ENCODE results near the gene ELAPOR1. TPM values are rescaled to one million over a fixed set of nuclear protein-coding genes. Genes with fewer than 3 reads are reported as not detected.

Gene ELAPOR1
- total and polyA plus RNA-seq, 9 of the 15 experiments (the other 6 are each of a cell fraction or from before 2014, with no cell fraction given): 0.07 to 1.2 (median 0.18) TPM

GRCh38 chr1:109099938-109100773 lies 13.8 kb upstream of the ELAPOR1 start (continued):
- TF ChIP-seq DEAF1 (CRISPR knock-in tag; IDR thresholded peaks at IDR 0.05) (0 out of 2 replicates have a peak, but pooled peaks have one; percentile 52), TEAD4 (IDR thresholded peaks at IDR 0.05; ENCODE audit: low read length) (peak; percentile 63; the same call in 1 of the 2 replicates), TEAD4 (CRISPR knock-in tag; IDR thresholded peaks at IDR 0.05; ENCODE audit: borderline replicate concordance) (no peak), HIVEP1 (CRISPR knock-in tag; IDR thresholded peaks at IDR 0.05) (peak; percentile 86; the same call in 1 of the 2 replicates), EWSR1 (IDR thresholded peaks at IDR 0.05; ENCODE audit: borderline replicate concordance, low read depth, partially characterized antibody) (no peak), NCOR1 (IDR thresholded peaks at IDR 0.05) (peak; percentile 83), POLR2H (tag; IDR thresholded peaks at IDR 0.05; ENCODE audit: low read depth) (peak; percentile 98), ZNF583 (CRISPR knock-in tag; IDR thresholded peaks at IDR 0.05) (0 out of 2 replicates have a peak, but pooled peaks have one; percentile 17), RAD51 (IDR thresholded peaks at IDR 0.05; ENCODE audit: borderline replicate concordance, low read depth) (peak; percentile 43; the same call in 1 of the 2 replicates), ZNF695 (CRISPR knock-in tag; IDR thresholded peaks at IDR 0.05) (peak; percentile 83; the same call in 1 of the 2 replicates), ZBTB49 (CRISPR knock-in tag; IDR thresholded peaks at IDR 0.05; ENCODE audit: borderline replicate concordance) (no peak), TRIM25 (IDR thresholded peaks at IDR 0.05; ENCODE audit: borderline replicate concordance) (no peak), HDAC8 (tag; IDR thresholded peaks at IDR 0.05) (peak; percentile 89), ZNF77 (CRISPR knock-in tag; IDR thresholded peaks at IDR 0.05) (0 out of 2 replicates have a peak, but pooled peaks have one; percentile 45), MCM7 (IDR thresholded peaks at IDR 0.05) (no peak), E2F3 (CRISPR knock-in tag; IDR thresholded peaks at IDR 0.05) (peak; percentile 74; the same call in 1 of the 2 replicates), UBTF (IDR thresholded peaks at IDR 0.05; ENCODE audit: borderline replicate concordance in 1 of 2, low read depth in 2 of 2, low read length in 2 of 2) (peak in 1 of 2 experiments; percentile 82; a peak in 2 of 4 replicates)

All from K562 (cell line).